ENCODE measurements around the gene WWC2.

DNA sequence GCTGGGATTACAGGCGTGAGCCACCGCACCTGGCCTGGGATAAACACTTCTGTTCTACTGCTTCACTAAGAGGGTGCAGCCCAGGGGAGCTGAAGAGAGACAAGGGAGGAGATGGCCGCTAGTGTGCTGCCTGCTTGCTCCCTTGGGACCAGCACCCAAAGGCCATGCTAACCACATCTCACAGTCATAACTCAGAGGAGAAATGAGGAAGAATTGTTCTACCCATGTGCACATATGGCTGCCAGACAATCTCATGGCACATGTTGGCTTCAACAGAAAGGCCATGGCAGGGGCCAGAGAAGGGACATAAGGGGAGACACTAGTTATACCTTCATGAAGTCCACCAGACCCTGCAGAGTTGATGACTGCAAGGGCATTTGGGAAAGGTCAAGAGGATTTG, 198.6 kb downstream of the WWC2 start:
- TF ChIP-seq, protein P1, sequence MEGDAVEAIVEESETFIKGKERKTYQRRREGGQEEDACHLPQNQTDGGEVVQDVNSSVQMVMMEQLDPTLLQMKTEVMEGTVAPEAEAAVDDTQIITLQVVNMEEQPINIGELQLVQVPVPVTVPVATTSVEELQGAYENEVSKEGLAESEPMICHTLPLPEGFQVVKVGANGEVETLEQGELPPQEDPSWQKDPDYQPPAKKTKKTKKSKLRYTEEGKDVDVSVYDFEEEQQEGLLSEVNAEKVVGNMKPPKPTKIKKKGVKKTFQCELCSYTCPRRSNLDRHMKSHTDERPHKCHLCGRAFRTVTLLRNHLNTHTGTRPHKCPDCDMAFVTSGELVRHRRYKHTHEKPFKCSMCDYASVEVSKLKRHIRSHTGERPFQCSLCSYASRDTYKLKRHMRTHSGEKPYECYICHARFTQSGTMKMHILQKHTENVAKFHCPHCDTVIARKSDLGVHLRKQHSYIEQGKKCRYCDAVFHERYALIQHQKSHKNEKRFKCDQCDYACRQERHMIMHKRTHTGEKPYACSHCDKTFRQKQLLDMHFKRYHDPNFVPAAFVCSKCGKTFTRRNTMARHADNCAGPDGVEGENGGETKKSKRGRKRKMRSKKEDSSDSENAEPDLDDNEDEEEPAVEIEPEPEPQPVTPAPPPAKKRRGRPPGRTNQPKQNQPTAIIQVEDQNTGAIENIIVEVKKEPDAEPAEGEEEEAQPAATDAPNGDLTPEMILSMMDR (IDR thresholded peaks at IDR 0.05 in 8 of 11, conservative IDR thresholded peaks at IDR 0.05 in 3 of 11) = no peak
- TF ChIP-seq POLR2A (IDR thresholded peaks at IDR 0.05) = no peak
- no peak for TF ChIP-seq POLR2AphosphoS5 (IDR thresholded peaks at IDR 0.05)
